ENCODE measurements around the gene TNFAIP8L1. TPM values are rescaled to one million over a fixed set of nuclear protein-coding genes. Genes with fewer than 3 reads are reported as not detected.

The TNFAIP8L1 gene
- total RNA-seq, 1 donor from 2014 or later, result 4.2 TPM

DNA sequence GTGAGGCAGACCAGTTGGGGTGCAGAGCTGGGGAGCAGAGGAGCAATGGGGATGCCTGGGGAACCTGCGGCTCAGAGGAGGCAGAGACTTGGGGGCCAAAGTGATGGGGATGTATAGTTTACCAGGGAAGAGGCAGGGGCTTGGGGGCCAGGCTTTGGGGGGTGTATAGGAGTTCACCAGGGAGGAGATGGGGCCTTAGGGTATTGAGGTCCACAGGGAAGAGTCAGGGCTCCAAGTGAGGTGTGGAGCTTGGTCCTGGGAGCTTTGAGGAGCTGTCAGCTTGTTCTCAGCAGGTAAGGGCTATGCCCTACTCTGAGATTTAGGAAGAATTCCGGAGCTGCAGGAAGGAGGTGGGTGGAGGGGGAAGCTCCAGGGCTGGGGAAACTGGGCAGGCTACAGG, 10.8 kb downstream of the TNFAIP8L1 start:
- no peaks in the 10 kb centered on the region for H3K9me3 Mint-ChIP-seq (ENCODE audit: low read depth)
- no peaks in the 10 kb centered on the region for H3K27me3 Mint-ChIP-seq (ENCODE audit: low read depth)
- peaks cover 5% of the 10 kb centered on the region for H3K4me1 Mint-ChIP-seq (ENCODE audit: low read depth)
- TF ChIP-seq, protein P1, sequence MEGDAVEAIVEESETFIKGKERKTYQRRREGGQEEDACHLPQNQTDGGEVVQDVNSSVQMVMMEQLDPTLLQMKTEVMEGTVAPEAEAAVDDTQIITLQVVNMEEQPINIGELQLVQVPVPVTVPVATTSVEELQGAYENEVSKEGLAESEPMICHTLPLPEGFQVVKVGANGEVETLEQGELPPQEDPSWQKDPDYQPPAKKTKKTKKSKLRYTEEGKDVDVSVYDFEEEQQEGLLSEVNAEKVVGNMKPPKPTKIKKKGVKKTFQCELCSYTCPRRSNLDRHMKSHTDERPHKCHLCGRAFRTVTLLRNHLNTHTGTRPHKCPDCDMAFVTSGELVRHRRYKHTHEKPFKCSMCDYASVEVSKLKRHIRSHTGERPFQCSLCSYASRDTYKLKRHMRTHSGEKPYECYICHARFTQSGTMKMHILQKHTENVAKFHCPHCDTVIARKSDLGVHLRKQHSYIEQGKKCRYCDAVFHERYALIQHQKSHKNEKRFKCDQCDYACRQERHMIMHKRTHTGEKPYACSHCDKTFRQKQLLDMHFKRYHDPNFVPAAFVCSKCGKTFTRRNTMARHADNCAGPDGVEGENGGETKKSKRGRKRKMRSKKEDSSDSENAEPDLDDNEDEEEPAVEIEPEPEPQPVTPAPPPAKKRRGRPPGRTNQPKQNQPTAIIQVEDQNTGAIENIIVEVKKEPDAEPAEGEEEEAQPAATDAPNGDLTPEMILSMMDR (IDR thresholded peaks at IDR 0.05), result no peak
- no peak overlapping the region for H3K4me3 Mint-ChIP-seq (ENCODE audit: unreplicated experiment)
- H3K36me3 Mint-ChIP-seq (ENCODE audit: low read depth), result no peaks in the 10 kb centered on the region
- H3K27ac Mint-ChIP-seq (ENCODE audit: unreplicated experiment), result no peak overlapping the region
- no peak for DNase-seq (ENCODE audit: low spot score)

DNA sequence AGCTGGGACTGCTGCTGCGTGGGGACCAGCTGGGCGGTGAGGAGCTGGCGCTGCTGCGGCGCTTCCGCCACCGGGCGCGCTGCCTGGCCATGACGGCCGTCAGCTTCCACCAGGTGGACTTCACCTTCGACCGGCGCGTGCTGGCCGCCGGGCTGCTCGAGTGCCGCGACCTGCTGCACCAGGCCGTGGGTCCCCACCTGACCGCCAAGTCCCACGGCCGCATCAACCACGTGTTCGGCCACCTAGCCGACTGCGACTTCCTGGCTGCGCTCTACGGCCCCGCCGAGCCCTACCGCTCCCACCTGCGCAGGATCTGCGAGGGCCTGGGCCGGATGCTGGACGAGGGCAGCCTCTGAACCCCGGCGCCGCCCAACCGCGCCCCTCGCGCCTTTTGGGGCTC, 12.8 kb downstream of the TNFAIP8L1 start:
- no peak overlapping the region for H3K27ac Mint-ChIP-seq (ENCODE audit: unreplicated experiment)
- no peak for DNase-seq (ENCODE audit: low spot score)
- H3K27me3 Mint-ChIP-seq (ENCODE audit: low read depth), result no peaks in the 10 kb centered on the region
- H3K4me3 Mint-ChIP-seq (ENCODE audit: unreplicated experiment), result no peak overlapping the region
- no peaks in the 10 kb centered on the region for H3K36me3 Mint-ChIP-seq (ENCODE audit: low read depth)
- peaks cover 5% of the 10 kb centered on the region for H3K4me1 Mint-ChIP-seq (ENCODE audit: low read depth)
- TF ChIP-seq, protein P1 (IDR thresholded peaks at IDR 0.05), result no peak
- no peaks in the 10 kb centered on the region for H3K9me3 Mint-ChIP-seq (ENCODE audit: low read depth)

GRCh38 chr19:4653793-4654436, 14.6 kb downstream of the TNFAIP8L1 start:
- DNase-seq (ENCODE audit: low spot score), result no peak
- TF ChIP-seq, protein P1 (IDR thresholded peaks at IDR 0.05), result no peak
- Mint-ChIP-seq H3K27ac (ENCODE audit: unreplicated experiment) (no peak overlapping the region), H3K9me3 (ENCODE audit: low read depth) (no peaks in the 10 kb centered on the region), H3K36me3 (ENCODE audit: low read depth) (peaks cover 5% of the 10 kb centered on the region), H3K4me3 (ENCODE audit: unreplicated experiment) (no peak overlapping the region), H3K27me3 (ENCODE audit: low read depth) (no peaks in the 10 kb centered on the region), H3K4me1 (ENCODE audit: low read depth) (no peaks in the 10 kb centered on the region)

- Mint-ChIP-seq H3K9me3 (ENCODE audit: low read depth) (no peaks in the 10 kb centered on the region), H3K27me3 (ENCODE audit: low read depth) (no peaks in the 10 kb centered on the region), H3K27ac (ENCODE audit: unreplicated experiment) (peak overlapping the region; percentile 9), H3K4me1 (ENCODE audit: low read depth) (no peaks in the 10 kb centered on the region), H3K36me3 (ENCODE audit: low read depth) (peaks cover 10% of the 10 kb centered on the region), H3K4me3 (ENCODE audit: unreplicated experiment) (no peak overlapping the region)
- DNase-seq (ENCODE audit: low spot score), result no peak
- TF ChIP-seq, protein P1 (IDR thresholded peaks at IDR 0.05), result no peak
These were observed 15.4 kb downstream of the TNFAIP8L1 start for GRCh38 chr19:4654437-4655361.

DNA sequence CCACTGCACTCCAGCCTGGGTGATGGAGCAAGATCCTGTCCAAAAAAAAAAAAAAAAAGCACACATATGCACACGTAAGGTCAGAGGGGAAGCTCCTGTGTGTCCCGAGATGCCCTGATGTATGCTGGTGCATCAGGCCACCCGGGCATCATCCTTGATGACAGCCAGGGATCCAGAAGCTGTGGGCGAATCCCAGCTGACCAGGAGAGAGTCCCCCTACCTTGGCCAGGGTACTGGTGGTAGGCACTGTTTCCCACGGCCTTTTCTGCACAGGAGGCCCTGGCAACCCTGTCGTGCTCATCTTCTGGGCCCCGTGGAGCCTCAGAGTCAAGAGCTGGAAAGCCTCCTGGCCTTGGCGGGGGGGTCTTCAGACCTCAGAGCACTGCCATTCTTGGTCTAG, 16.8 kb downstream of the TNFAIP8L1 start:
- Mint-ChIP-seq H3K27ac (ENCODE audit: unreplicated experiment) (no peak overlapping the region), H3K4me1 (ENCODE audit: low read depth) (no peaks in the 10 kb centered on the region), H3K4me3 (ENCODE audit: unreplicated experiment) (no peak overlapping the region), H3K9me3 (ENCODE audit: low read depth) (no peaks in the 10 kb centered on the region), H3K27me3 (ENCODE audit: low read depth) (no peaks in the 10 kb centered on the region), H3K36me3 (ENCODE audit: low read depth) (peaks cover 13% of the 10 kb centered on the region)
- TF ChIP-seq, protein P1 (IDR thresholded peaks at IDR 0.05), result no peak
- DNase-seq (ENCODE audit: low spot score), result no peak

Measured in chondrocyte (in vitro differentiated cells).